Measurements from ENCODE around the gene ABCA10.

The ABCA10 gene

GRCh38 chr17:69271023-69271422, 42.4 kb upstream of the ABCA10 start:
- H3K27me3 ChIP-seq (ENCODE audit: low read length), result no peaks in the 10 kb centered on the region
- H4K20me1 ChIP-seq (ENCODE audit: low read depth, low read length), result no peaks in the 10 kb centered on the region
- no peaks in the 10 kb centered on the region for H3K79me2 ChIP-seq (ENCODE audit: insufficient read depth, low read length)
- H3K4me2 ChIP-seq (ENCODE audit: low read depth, low read length, poor library complexity, severe bottlenecking), result no peak overlapping the region
- TF ChIP-seq EZH2phosphoT487 (conservative IDR thresholded peaks at IDR 0.05; ENCODE audit: low read length) (no peak), CTCF (IDR thresholded peaks at IDR 0.05; ENCODE audit: insufficient read depth, low read length, poor library complexity, severe bottlenecking) (no peak)
- H3K9me2 ChIP-seq (replicated peaks; ENCODE audit: insufficient read depth, low read length), result no peaks in the 10 kb centered on the region
- no peak overlapping the region for H3K4me3 ChIP-seq (ENCODE audit: insufficient read depth, low read length, poor library complexity, severe bottlenecking)
- no peak overlapping the region for H3K9ac ChIP-seq (ENCODE audit: low read length)
- H3F3A ChIP-seq (ENCODE audit: insufficient read depth), result no peaks in the 10 kb centered on the region
- H2AFZ ChIP-seq (ENCODE audit: low read depth, low read length, severe bottlenecking), result no peak overlapping the region
- H3K27ac ChIP-seq (ENCODE audit: low read depth, low read length), result no peak overlapping the region
- no peaks in the 10 kb centered on the region for H3K9me3 ChIP-seq (ENCODE audit: insufficient read depth, low read length)
- H3K36me3 ChIP-seq (ENCODE audit: low read length), result no peaks in the 10 kb centered on the region

DNA sequence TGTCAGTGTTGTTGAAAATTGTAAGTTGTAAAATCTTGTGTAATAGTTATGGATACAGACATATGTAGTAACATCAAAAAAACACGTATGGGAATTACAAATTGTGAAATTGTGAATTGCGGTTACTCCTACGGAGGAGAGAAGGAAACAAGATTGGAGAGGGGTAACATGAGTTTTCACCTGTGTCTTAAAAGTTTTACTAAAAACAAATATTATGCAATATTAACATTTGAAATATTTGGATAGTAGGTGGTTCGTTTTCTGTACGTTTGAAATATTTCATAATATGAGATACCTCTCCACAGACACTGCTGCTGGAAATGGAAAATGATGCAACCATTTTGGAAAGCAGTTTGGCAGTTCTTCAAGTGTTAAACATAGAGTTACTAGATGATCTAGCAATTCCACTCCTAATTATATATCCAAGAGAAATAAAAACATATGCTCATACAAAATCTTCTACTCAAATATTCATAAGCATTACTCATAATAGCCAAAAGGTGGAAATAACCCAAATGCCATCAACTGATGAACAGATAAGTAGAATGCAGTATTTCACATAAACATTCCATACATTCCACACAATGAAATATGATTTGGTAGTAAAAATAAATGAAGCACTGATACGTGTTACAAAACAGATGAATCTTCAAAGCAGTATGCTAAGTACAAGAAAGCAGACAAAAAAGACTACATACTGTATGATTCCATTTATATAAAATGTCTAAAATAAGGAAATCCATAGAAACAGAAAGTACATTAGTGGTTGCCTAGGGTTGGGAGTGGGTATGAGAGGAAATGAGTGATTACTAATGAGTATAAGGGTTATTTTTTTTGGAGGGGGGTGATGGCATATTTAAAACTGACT, 40.7 kb upstream of the ABCA10 start:
- Histone ChIP-seq H3K9ac (ENCODE audit: low read length) (no peak overlapping the region), H3K36me3 (ENCODE audit: low read length) (no peaks in the 10 kb centered on the region), H3K4me2 (ENCODE audit: low read depth, low read length, poor library complexity, severe bottlenecking) (no peak overlapping the region), H3K9me3 (ENCODE audit: insufficient read depth, low read length) (no peaks in the 10 kb centered on the region), H2AFZ (ENCODE audit: low read depth, low read length, severe bottlenecking) (no peak overlapping the region), H4K20me1 (ENCODE audit: low read depth, low read length) (no peaks in the 10 kb centered on the region), H3F3A (ENCODE audit: insufficient read depth) (no peaks in the 10 kb centered on the region), H3K27ac (ENCODE audit: low read depth, low read length) (no peak overlapping the region), H3K27me3 (ENCODE audit: low read length) (no peaks in the 10 kb centered on the region), H3K9me2 (replicated peaks; ENCODE audit: insufficient read depth, low read length) (no peaks in the 10 kb centered on the region), H3K79me2 (ENCODE audit: insufficient read depth, low read length) (no peaks in the 10 kb centered on the region), H3K4me3 (ENCODE audit: insufficient read depth, low read length, poor library complexity, severe bottlenecking) (no peak overlapping the region)
- TF ChIP-seq CTCF (IDR thresholded peaks at IDR 0.05; ENCODE audit: insufficient read depth, low read length, poor library complexity, severe bottlenecking), result no peak
- no peak for TF ChIP-seq EZH2phosphoT487 (conservative IDR thresholded peaks at IDR 0.05; ENCODE audit: low read length)

GRCh38 chr17:69268543-69269014, 40.0 kb upstream of the ABCA10 start:
- Histone ChIP-seq H3K79me2 (ENCODE audit: insufficient read depth, low read length) (no peaks in the 10 kb centered on the region), H3F3A (ENCODE audit: insufficient read depth) (no peaks in the 10 kb centered on the region), H3K4me2 (ENCODE audit: low read depth, low read length, poor library complexity, severe bottlenecking) (no peak overlapping the region), H3K9ac (ENCODE audit: low read length) (no peak overlapping the region), H3K9me2 (replicated peaks; ENCODE audit: insufficient read depth, low read length) (no peaks in the 10 kb centered on the region), H3K27me3 (ENCODE audit: low read length) (no peaks in the 10 kb centered on the region), H3K9me3 (ENCODE audit: insufficient read depth, low read length) (no peaks in the 10 kb centered on the region), H3K36me3 (ENCODE audit: low read length) (no peaks in the 10 kb centered on the region), H3K4me3 (ENCODE audit: insufficient read depth, low read length, poor library complexity, severe bottlenecking) (no peak overlapping the region), H2AFZ (ENCODE audit: low read depth, low read length, severe bottlenecking) (no peak overlapping the region), H4K20me1 (ENCODE audit: low read depth, low read length) (no peaks in the 10 kb centered on the region), H3K27ac (ENCODE audit: low read depth, low read length) (no peak overlapping the region)
- TF ChIP-seq EZH2phosphoT487 (conservative IDR thresholded peaks at IDR 0.05; ENCODE audit: low read length) (no peak), CTCF (IDR thresholded peaks at IDR 0.05; ENCODE audit: insufficient read depth, low read length, poor library complexity, severe bottlenecking) (no peak)
